Erythroblast (primary cell): ENCODE results near the gene ATG7.

Experiments
- GATA1 ChIP-seq: IDR thresholded peaks from 2 replicates; pipeline ENCODE4 v1.6.1; 2011; ENCODE audit warnings: low read depth, mild to moderate bottlenecking, control low read depth, low read length, moderate library complexity
- POLR2A ChIP-seq: IDR thresholded peaks from 2 replicates; pipeline ENCODE4 v1.6.1; 2011; ENCODE audit warnings: mild to moderate bottlenecking, low read length

DNA sequence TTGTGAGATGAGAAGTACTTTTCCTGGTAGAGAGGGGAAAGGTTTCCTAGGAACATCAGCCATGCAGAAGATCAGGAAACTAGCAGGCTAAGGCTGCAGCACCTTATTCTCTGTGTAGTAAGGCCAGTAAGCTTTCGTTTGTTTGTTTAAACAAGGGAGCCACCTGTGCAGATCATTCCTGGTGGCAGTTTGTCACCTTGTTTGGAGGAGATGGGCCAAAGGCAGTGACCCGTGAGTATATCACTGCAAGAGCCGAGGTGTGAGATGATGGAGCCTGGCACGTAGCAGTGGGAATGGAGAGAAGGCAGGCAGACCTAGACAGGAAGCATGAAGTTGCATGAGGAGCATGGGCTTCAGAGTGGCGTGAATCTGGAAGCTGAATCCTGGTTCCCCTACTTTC lies 19.6 kb downstream of the ATG7 start:
- TF ChIP-seq POLR2A (no peak), GATA1 (no peak)
